HG03520 (cell line): ENCODE measurements around the gene FAM114A2.

Experiments used
- ATAC-seq: cut with Tn5 transposase; IDR thresholded peaks from one replicate; pipeline ENCODE4 v1.9.1; 2021; ENCODE audit warnings: mild to moderate bottlenecking, moderate library complexity; ENCODE audit not compliant: unreplicated experiment

FAM114A2 gene

GRCh38 chr5:153988510-153988909 is 50.2 kb downstream of the FAM114A2 start:
- no peak for ATAC-seq

GRCh38 chr5:153987301-153987700 is 51.4 kb downstream of the FAM114A2 start:
- no peak for ATAC-seq

GRCh38 chr5:153985498-153985897 is 53.2 kb downstream of the FAM114A2 start:
- ATAC-seq, result no peak

- no peak for ATAC-seq
Measured at GRCh38 chr5:153983885-153984284, 54.8 kb downstream of the FAM114A2 start.

- ATAC-seq, result no peak
Measured at GRCh38 chr5:153981905-153982605, 56.7 kb downstream of the FAM114A2 start.

- no peak for ATAC-seq
Measured at GRCh38 chr5:153979028-153979783, 59.5 kb downstream of the FAM114A2 start.

GRCh38 chr5:153974813-153975163 is 63.9 kb downstream of the FAM114A2 start:
- ATAC-seq, result no peak

GRCh38 chr5:153974131-153974812 is 64.4 kb downstream of the FAM114A2 start:
- peak; percentile 49 for ATAC-seq

- no peak for ATAC-seq
Measured at GRCh38 chr5:153972240-153972639, 66.5 kb downstream of the FAM114A2 start.

GRCh38 chr5:153970496-153970895 is 68.2 kb downstream of the FAM114A2 start:
- no peak for ATAC-seq

GRCh38 chr5:153969563-153969895 is 69.2 kb downstream of the FAM114A2 start:
- ATAC-seq, result no peak

- no peak for ATAC-seq
Measured at GRCh38 chr5:153968761-153969562, 69.7 kb downstream of the FAM114A2 start.

- peak; percentile 70 for ATAC-seq
Measured at GRCh38 chr5:153964880-153965645, 73.6 kb downstream of the FAM114A2 start.

- no peak for ATAC-seq
Measured at GRCh38 chr5:153964191-153964879, 74.4 kb downstream of the FAM114A2 start.

GRCh38 chr5:153960269-153961215 is 78.2 kb downstream of the FAM114A2 start:
- ATAC-seq, result no peak

GRCh38 chr5:153959134-153959957 is 79.4 kb downstream of the FAM114A2 start:
- ATAC-seq, result no peak

GRCh38 chr5:153957205-153957604 is 81.5 kb downstream of the FAM114A2 start:
- no peak for ATAC-seq

GRCh38 chr5:153953411-153953810 is 85.3 kb downstream of the FAM114A2 start:
- no peak for ATAC-seq
